Pancreas (tissue), 10 donors: Measurements from ENCODE around the gene MTMR10. TPM values are rescaled to one million over a fixed set of nuclear protein-coding genes. Genes with fewer than 3 reads are reported as not detected.
A peak's percentile ranks its signal among the peaks of the same experiment; 100 is the strongest.

ENCODE experiments used
- ATAC-seq, 4 donors: fragments of 200-7000 bp; cut with Tn5 transposase; one replicate each; pipeline versions ENCODE4 v1.8.0 to v1.9.1; 2020; ENCODE audit warnings: mild to moderate bottlenecking in 4 of 4, moderate library complexity in 4 of 4
- DNase-seq, 6 donors: peaks; one replicate each; pipeline ENCODE4 v3.0.0-alpha.2; 2020
- FAIRE-seq: peaks from 2 replicates; lab custom pipeline; 2012; peaks lifted over from hg19 to GRCh38; lab: Jason Lieb, UNC
- H3K27ac ChIP-seq, 4 donors: fragments of 200-600 bp; sonication (generic); 1 replicate in 3 of 4; 2 replicates in 1 of 4; pipeline versions ENCODE4 v1.5.0 to v1.8.0; 2020
- H3K27me3 ChIP-seq, 4 donors: fragments of 200-600 bp; one replicate each; pipeline ENCODE4 v1.8.0; 2021
- H3K36me3 ChIP-seq, 3 donors: fragments of 200-600 bp; sonication (generic) in 1 of 3; one replicate each; pipeline versions ENCODE4 v1.5.0 to v1.8.0; 2020 to 2021
- H3K4me1 ChIP-seq, 3 donors: fragments of 200-600 bp; one replicate each; pipeline ENCODE4 v1.8.0; 2021
- H3K4me3 ChIP-seq, 4 donors: fragments of 200-600 bp; sonication (generic) in 2 of 4; one replicate each; pipeline versions ENCODE4 v1.5.0 to v1.8.0; 2020 to 2021
- H3K9me3 ChIP-seq, 4 donors: fragments of 200-600 bp; one replicate each; pipeline ENCODE4 v1.8.0; 2021
- WGBS, 2 donors: extraction: QIAGEN DNeasy Blood & Tissue Kit; methylation state at CpG; one replicate each; pipeline ENCODE4 v1.1.7; 2013; 5-methylcytosine and 5-hydroxymethylcytosine counted together
- intact Hi-C, 3 donors: fragments of 100-400 bp; cut with DNase I; formaldehyde crosslinking; loops; one replicate each; pipeline versions ENCODE4 v1.11.1 to v1.14.2; 2022
- polyA plus RNA-seq, 2 donors: library from polyadenylated mRNA; stranded (reverse); fragments of 200-250 nt; gene quantifications; one replicate each; pipeline ENCODE4 v1.2.3, GENCODE V29; 2013
- total RNA-seq, 6 donors: library from RNA; stranded (reverse); fragmentation: NEBNext Ultra II Directional in 4 of 6; extraction: Animal tissue kit (Norgen Biotek cat#: 25700) in 4 of 6; gene quantifications; one replicate each; pipeline versions ENCODE4 v1.2.1 to v1.2.4, GENCODE V29; 2021 to 2023
- TF ChIP-seq, protein P1 (sequence below), 4 donors: fragments of 200-600 bp; sonication (generic) in 3 of 4; IDR thresholded peaks; one replicate each; pipeline versions ENCODE4 v1.5.0 to v1.8.0; 2021; ENCODE audit warnings: antibody characterized with exemption in 4 of 4
- donor health status: healthy with polysubstance abuse.
- donor health status: DM: no; HTN: no; CAD: no; lungs with moderate emphysema.
- donor health status: DM: no; HTN: no; CAD: no.
- donor health status: control.
- donor health status: control.
- donor health status: Bipolar disorder and iron deficiency.
- donor health status: DM: yes; HTN: yes; CAD: no.
- donor health status: DM: no; HTN: no; CAD: no.
- donor health status: DM: no; HTN: no; CAD: no.
- donor health status: DM: yes; HTN: yes; CAD: no.

Gene MTMR10
- total and polyA plus RNA-seq, 8 donors = 7.5 to 18.9 (median 12.0) TPM

DNA sequence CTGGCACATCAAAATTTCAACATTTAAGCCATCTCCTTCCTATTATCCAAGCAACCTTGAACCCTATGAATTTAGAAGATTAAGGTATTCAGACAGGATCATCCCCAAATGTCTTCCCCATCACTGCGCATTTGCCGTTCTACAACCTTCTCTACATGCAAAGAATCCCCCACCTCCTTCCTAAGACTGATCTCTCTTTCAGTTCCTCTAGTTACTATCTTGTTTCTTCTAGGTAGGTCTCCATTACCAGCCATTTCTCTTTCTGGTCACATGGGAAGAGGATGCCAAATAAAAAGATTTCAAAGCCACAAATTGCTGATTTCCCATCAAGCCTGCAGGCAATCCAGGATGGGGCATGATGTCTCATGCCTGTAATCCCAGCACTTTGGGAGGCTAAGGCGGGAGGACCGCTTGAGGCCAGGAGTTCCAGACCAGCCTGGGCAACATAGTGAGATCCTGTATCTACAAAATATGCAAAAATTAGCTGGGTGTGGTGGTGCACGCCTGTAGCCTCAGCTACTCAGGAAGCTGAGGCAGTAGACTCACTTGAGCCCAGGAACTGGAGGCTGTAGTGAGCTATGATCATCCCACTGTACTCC, 29.7 kb upstream of the MTMR10 start:
- no peak for FAIRE-seq
- Histone ChIP-seq H3K4me1 (no peaks in the 10 kb centered on the region), H3K36me3 (no peaks in the 10 kb centered on the region), H3K27ac (no peak overlapping the region), H3K27me3 (no peaks in the 10 kb centered on the region), H3K9me3 (no peaks in the 10 kb centered on the region), H3K4me3 (no peak overlapping the region)
- DNase-seq = no peak
- intact Hi-C loops = no loop called here
- TF ChIP-seq, protein P1, sequence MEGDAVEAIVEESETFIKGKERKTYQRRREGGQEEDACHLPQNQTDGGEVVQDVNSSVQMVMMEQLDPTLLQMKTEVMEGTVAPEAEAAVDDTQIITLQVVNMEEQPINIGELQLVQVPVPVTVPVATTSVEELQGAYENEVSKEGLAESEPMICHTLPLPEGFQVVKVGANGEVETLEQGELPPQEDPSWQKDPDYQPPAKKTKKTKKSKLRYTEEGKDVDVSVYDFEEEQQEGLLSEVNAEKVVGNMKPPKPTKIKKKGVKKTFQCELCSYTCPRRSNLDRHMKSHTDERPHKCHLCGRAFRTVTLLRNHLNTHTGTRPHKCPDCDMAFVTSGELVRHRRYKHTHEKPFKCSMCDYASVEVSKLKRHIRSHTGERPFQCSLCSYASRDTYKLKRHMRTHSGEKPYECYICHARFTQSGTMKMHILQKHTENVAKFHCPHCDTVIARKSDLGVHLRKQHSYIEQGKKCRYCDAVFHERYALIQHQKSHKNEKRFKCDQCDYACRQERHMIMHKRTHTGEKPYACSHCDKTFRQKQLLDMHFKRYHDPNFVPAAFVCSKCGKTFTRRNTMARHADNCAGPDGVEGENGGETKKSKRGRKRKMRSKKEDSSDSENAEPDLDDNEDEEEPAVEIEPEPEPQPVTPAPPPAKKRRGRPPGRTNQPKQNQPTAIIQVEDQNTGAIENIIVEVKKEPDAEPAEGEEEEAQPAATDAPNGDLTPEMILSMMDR (IDR thresholded peaks at IDR 0.05) = no peak
- 91 to 98% methylated on average over 5 of the region's 5 CpGs for WGBS, 2 donors
- ATAC-seq = no peak

DNA sequence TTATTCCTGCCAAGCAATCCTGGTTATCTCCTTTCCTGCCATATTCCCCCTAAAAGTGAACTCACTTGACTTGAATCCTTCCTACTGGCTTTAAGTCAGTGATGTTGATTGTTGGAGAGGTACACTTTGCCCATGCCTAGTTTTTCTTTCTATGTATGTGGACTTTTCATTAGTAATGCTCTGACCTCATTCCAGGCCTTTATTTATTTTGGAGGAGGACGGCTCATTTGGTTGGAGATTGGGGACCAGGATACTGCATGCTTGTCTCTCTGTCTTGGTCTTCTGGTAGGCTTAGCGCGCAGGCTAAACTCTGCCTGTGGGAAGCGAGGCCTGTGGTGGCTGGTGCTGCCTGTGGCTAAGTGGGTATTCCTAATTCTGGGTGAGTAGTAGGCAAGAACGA, 29.1 kb upstream of the MTMR10 start:
- H3K9me3 ChIP-seq = no peaks in the 10 kb centered on the region
- TF ChIP-seq, protein P1 (IDR thresholded peaks at IDR 0.05) = no peak
- 79 to 93% methylated on average over 5 of the region's 5 CpGs for WGBS, 2 donors
- ATAC-seq (no peak), FAIRE-seq (no peak), DNase-seq (no peak)
- intact Hi-C loops = no loop called here
- no peak overlapping the region for H3K4me3 ChIP-seq
- H3K36me3 ChIP-seq = no peaks in the 10 kb centered on the region
- H3K27ac ChIP-seq = no peak overlapping the region
- no peaks in the 10 kb centered on the region for H3K4me1 ChIP-seq
- H3K27me3 ChIP-seq = no peaks in the 10 kb centered on the region

DNA sequence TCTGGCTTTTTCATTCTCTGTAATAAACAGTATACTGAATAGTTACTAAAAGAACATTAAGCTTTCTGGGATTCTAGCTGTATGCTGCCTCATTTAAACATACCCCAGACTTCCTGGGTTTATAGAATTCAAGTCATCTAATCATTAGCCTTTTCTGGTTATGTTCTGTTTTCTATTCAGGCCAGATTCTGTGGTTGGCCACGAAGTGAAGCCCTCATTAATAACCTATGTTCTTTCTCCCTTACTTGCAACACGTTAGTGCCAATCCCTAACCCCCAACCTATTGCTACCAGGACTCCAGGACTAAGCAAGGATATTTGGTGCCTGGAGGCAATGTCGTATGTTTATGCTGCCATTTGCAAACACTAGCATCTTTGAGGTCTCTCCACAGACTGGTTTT, 28.6 kb upstream of the MTMR10 start:
- DNase-seq (no peak), ATAC-seq (no peak), FAIRE-seq (no peak)
- intact Hi-C loops = no loop called here
- Histone ChIP-seq H3K4me1 (no peaks in the 10 kb centered on the region), H3K9me3 (no peaks in the 10 kb centered on the region), H3K4me3 (no peak overlapping the region), H3K36me3 (no peaks in the 10 kb centered on the region), H3K27ac (no peak overlapping the region), H3K27me3 (no peaks in the 10 kb centered on the region)
- TF ChIP-seq, protein P1 (IDR thresholded peaks at IDR 0.05) = no peak
- 69 to 75% methylated on average over 3 of the region's 3 CpGs for WGBS, 2 donors

DNA sequence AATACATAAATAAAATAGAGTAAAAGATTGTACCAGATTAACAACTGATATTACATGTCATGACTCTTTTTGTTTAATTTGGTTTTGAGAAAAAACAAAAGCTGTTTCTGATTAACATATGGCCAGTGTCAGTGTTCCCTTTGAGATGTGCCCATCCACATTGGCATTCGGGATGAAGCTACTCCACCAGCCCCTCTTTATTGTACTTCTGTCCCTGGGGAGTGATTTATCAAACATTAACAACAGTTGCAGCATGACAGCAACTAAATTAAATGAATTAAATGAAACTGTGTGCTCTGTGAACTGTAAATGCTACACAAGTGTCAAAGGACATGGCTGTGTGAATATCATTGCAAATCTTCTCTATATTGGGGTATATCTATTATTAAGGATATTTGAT, 25.9 kb upstream of the MTMR10 start:
- ATAC-seq (no peak), DNase-seq (no peak), FAIRE-seq (no peak)
- Histone ChIP-seq H3K4me3 (no peak overlapping the region), H3K4me1 (no peaks in the 10 kb centered on the region), H3K27ac (no peak overlapping the region), H3K27me3 (no peaks in the 10 kb centered on the region), H3K36me3 (no peaks in the 10 kb centered on the region), H3K9me3 (no peaks in the 10 kb centered on the region)
- intact Hi-C loops = no loop called here
- TF ChIP-seq, protein P1 (IDR thresholded peaks at IDR 0.05) = no peak
- 61 to 72% methylated on average over 1 of the region's 1 CpG for WGBS, 2 donors

DNA sequence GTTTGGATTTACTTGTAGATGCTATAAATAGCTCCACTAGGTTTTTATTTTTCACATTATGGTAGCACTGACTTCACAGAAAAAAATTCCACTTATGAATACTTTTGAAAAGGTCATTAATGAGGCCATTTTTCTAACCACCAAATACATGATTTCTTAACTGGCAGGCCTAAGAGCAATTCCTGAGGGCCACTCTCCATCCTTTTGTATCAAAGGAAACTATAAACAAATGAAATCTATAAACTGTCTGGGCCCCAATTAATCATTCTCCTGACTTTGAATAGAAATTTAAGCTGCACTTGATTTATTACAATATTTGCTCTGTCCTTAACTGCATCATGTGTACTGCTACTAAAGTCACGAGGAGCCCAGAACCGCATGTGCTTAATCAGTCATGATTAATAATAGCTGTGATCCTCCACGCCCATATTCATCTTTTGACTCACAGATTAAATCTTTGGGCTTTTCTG, 25.1 kb upstream of the MTMR10 start:
- WGBS, 2 donors = 44 to 46% methylated on average over 3 of the region's 3 CpGs
- FAIRE-seq = no peak
- ATAC-seq = peak in 2 of 4 donors; percentile 29 to 62
- Histone ChIP-seq H3K27ac (no peak overlapping the region), H3K4me3 (no peak overlapping the region), H3K9me3 (peaks cover 0 to 3% (median 0%) of the 10 kb centered on the region in 4 donors), H3K4me1 (no peaks in the 10 kb centered on the region), H3K36me3 (no peaks in the 10 kb centered on the region), H3K27me3 (no peaks in the 10 kb centered on the region)
- intact Hi-C loops = no loop called here
- TF ChIP-seq, protein P1 (IDR thresholded peaks at IDR 0.05) = no peak
- no peak for DNase-seq
